GM18526 (cell line): ENCODE measurements around the gene RIC8A.
"Not testable (repeated sequence)": the region's sequence is repeated elsewhere in the genome, so short reads cannot be mapped to it uniquely, and the experiment has no call there.

Experiments used
- POLR2A ChIP-seq: IDR thresholded peaks from 3 replicates; pipeline ENCODE4 v1.6.1; 2011; ENCODE audit not compliant: insufficient read length; ENCODE audit errors: extremely low read depth

Gene RIC8A

GRCh38 chr11:207208-207862, at the start of gene RIC8A, which contains the start of gene BET1L:
Gene RIC8A, plus strand, starts transcription at chr11:207708. Its CDS starts 1,147 bp downstream, at chr11:208855.
Gene BET1L, minus strand, starts transcription at chr11:207399. Its CDS starts 78 bp downstream, at chr11:207321.
- peak; percentile 95 for TF ChIP-seq POLR2A

DNA sequence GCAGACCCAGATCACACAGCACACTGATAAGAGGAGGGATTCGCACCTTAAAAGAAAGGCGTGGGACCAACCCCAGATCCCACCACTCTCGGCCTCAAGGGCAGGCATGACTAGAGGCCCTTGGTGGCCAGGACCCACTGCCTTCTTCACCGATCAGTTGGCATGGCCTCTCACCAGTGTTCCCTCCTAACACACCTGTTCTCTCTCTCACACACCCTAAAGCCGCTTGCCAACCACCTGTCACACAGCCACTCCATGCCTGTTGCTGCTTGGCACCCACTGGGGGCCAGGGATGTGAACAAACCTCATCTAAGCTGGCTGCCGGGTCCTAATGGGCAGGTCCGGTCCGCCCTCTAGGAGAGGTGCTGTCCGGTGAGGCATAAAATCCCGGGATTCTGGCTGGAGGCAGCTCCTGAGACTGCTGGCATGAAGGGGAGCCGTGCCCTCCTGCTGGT, 14.8 kb upstream of the RIC8A start, which contains the start of gene SCGB1C1:
SCGB1C1 (plus strand) TSS at position 405 of the 455 bp plus-strand sequence; CDS start at position 427, 22 bp downstream.
- not testable (repeated sequence) for TF ChIP-seq POLR2A

DNA sequence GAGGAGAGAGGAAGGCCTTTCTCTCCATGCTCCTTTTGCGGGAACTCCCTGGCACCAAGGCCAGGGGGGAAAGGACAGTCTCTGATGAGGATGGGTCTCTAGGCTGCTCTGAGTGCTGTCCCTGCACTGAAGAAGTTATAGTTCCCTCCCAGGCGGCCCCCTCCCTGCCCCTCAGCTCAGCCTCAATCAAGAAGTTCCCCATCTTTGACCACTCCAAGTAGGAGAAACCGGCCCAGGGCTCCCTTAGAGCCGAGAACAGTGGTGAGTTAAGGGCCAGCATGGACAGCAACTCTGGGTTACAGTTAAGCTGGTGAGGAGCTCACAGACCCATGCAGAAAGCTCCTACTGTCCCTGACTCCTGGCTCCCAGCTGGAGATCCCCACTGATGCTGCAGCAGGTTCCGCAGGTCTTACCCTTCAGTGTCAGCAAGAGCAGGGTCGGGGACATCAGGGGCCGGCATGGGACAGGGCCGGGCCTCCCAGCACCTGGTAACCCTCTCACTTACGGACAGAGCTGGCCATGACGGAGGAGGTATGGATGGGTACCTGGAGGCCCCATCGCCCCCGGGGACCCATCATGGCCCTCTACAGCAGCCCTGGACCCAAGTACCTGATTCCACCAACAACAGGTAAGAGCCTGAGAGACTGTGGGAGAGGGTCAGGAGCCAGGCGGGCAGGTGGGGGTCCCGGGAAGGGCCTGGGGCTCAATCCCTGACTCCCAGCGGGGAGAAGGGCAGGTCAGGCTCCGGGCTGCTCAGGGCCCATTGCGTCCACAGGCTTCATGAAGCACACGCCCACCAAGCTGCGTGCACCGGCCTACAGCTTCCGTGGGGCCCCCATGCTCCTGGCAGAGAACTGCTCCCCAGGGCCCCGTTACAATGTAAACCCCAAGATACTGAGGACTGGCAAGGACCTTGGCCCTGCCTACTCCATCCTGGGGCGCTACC, 10.4 kb upstream of the RIC8A start:
- no peak for TF ChIP-seq POLR2A

GRCh38 chr11:197741-198235, 9.7 kb upstream of the RIC8A start:
- no peak for TF ChIP-seq POLR2A

GRCh38 chr11:198236-198806, 9.2 kb upstream of the RIC8A start:
- TF ChIP-seq POLR2A, result no peak

DNA sequence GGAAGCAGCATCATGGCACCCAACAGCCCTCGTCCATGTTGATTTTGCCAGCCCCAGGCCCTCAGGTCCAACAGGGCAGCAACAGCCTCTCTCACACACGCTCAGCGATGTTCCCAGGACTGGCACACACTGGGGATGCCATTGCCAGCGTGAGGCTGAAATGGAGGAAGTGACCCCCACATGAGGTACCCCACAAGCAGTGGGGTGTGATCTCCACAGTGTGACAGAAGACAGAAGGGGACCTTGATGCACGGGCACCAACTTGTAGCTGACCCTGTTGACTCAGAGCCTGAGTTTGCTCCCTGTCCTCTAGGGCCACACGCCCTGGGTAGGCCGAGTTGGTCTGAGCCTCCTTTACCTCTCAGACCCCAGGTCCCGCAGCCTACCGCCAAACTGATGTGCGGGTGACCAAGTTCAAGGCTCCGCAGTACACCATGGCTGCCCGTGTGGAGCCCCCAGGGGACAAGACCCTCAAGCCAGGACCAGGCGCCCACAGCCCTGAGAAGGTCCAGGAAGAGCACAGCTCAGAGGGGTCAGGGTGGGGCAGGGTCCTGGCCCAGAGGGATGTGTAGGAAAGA, 8.4 kb upstream of the RIC8A start:
- no peak for TF ChIP-seq POLR2A

GRCh38 chr11:199782-200181, 7.7 kb upstream of the RIC8A start:
- TF ChIP-seq POLR2A, result no peak

GRCh38 chr11:200224-201003, 7.1 kb upstream of the RIC8A start:
- no peak for TF ChIP-seq POLR2A

DNA sequence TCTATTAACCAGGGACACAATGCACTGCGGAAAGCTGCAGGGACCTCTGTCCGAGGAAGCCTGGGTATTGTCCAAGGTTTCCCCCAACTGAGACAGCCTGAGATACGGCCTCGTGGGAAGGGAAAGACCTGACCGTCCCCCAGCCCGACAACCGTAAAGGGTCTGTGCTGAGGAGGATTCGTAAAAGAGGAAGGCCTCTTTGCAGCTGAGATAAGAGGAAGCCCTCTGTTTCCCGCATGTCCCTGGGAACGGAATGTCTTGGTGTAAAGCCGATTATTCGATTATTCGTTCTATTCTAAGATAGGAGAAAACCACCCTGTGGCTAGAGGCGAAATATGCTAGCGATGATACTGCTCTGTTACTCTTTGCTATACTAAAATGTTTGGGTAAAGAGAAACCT, 5.5 kb upstream of the RIC8A start:
- TF ChIP-seq POLR2A, result no peak

- no peak for TF ChIP-seq POLR2A
Observed at GRCh38 chr11:202490-202889, 5.0 kb upstream of the RIC8A start.

DNA sequence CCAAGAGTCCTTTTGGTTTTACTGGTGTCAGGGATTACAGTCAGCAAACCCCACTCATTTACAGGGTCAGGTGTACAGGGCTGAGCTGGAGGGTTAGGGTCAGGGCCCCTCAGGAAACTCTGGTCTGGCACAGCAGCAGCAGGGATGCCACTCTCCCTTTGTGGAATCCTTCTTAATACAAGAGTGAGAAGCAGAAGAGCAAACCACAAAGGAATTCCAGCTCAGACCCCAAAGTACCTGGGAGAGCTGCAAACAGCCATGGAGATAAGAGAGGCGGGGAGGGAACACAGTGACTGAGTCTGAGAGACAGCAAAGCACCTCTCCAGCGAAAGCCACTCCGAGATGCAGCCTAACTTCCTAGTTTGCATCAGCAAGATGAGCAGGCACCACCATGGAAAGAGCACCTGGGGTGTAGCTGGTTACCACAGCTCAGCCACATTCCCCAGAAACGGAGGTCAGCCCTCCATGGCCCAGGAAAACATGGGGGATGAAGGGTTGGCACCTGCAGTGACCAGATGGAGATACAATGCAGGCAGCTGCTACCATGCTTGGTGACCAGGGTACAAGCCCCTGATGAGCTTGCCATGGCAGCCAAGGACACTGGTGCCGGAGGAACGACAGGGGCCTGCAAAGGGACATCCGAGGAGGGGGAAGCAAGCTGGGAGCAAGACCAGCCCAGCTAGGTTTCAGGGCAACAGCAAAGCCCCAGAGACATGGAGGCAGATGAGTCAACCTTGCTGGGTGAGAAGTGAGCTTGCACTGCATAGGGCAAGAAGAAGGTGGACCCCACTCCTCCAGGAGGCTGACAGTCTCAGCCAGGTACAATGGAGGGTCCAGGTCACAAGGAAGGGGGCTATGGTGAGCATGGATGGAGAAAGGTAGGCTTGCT, 4.2 kb upstream of the RIC8A start:
- TF ChIP-seq POLR2A, result no peak

GRCh38 chr11:203945-204586, 3.4 kb upstream of the RIC8A start:
- TF ChIP-seq POLR2A, result no peak

GRCh38 chr11:204587-205109, 2.9 kb upstream of the RIC8A start:
- no peak for TF ChIP-seq POLR2A
